ENCODE results near the gene BICD2. TPM values are rescaled to one million over a fixed set of nuclear protein-coding genes. Genes with fewer than 3 reads are reported as not detected.

BICD2 gene
- total RNA-seq, 1 experiment from 2014 or later = 40.6 TPM

GRCh38 chr9:92680166-92681119 lies 84.2 kb downstream of the BICD2 start:
- no peak overlapping the region for H3K4me3 ChIP-seq
- no peaks in the 10 kb centered on the region for H3K4me1 ChIP-seq (replicated peaks; ENCODE audit: insufficient read depth)
- H3K27me3 ChIP-seq (ENCODE audit: insufficient read depth, low read depth) = no peaks in the 10 kb centered on the region
- intact Hi-C loops (cut with micrococcal nuclease; ENCODE audit: unreplicated experiment) = loop anchor here (1.0 kb wide), 1 partner anchor 9 kb away; no protein-coding TSS in a partner anchor
- H2AFZ ChIP-seq = no peak overlapping the region
- H3K9me2 ChIP-seq (ENCODE audit: insufficient read depth) = no peaks in the 10 kb centered on the region
- no peaks in the 10 kb centered on the region for H3K9me3 ChIP-seq (ENCODE audit: insufficient read depth, low read depth)
- DNase-seq = peak; percentile 30 to 37
- H3K36me3 ChIP-seq (ENCODE audit: low read depth) = no peaks in the 10 kb centered on the region
- H3K79me2 ChIP-seq (ENCODE audit: low read depth) = no peaks in the 10 kb centered on the region
- H4K20me1 ChIP-seq (ENCODE audit: insufficient read depth) = no peaks in the 10 kb centered on the region
- H3K4me2 ChIP-seq = no peak overlapping the region
- H3K27ac ChIP-seq = no peak overlapping the region
- CTCF ChIA-PET = interaction anchor here (0.5 kb wide), 1 partner anchor 11 kb away, joined by 3 read pairs; the partner anchor contains the start of gene IPPK
- POLR2A ChIA-PET (ENCODE audit: unreplicated experiment) = no interaction called here
- no peaks in the 10 kb centered on the region for H3F3A ChIP-seq (ENCODE audit: insufficient read depth, low read depth)
- TF ChIP-seq CTCF (conservative IDR thresholded peaks at IDR 0.05) = no peak
- TF ChIP-seq EZH2 (IDR thresholded peaks at IDR 0.05; ENCODE audit: low read depth) = no peak
- no TSS peak for BruUV-seq (replicated peaks)

GRCh38 chr9:92679413-92680165 lies 85.0 kb downstream of the BICD2 start:
- CTCF ChIA-PET = interaction anchor here (0.5 kb wide), 1 partner anchor 10 kb away, joined by 3 read pairs; the partner anchor contains the start of gene IPPK
- H3K9me3 ChIP-seq (ENCODE audit: insufficient read depth, low read depth) = no peaks in the 10 kb centered on the region
- no TSS peak for BruUV-seq (replicated peaks)
- no peaks in the 10 kb centered on the region for H3K36me3 ChIP-seq (ENCODE audit: low read depth)
- H2AFZ ChIP-seq = no peak overlapping the region
- TF ChIP-seq EZH2 (IDR thresholded peaks at IDR 0.05; ENCODE audit: low read depth) (no peak), CTCF (conservative IDR thresholded peaks at IDR 0.05) (no peak)
- H3F3A ChIP-seq (ENCODE audit: insufficient read depth, low read depth) = no peaks in the 10 kb centered on the region
- intact Hi-C loops (cut with micrococcal nuclease; ENCODE audit: unreplicated experiment) = loop anchor here (1.0 kb wide), 1 partner anchor 8 kb away; no protein-coding TSS in a partner anchor
- no peaks in the 10 kb centered on the region for H3K4me1 ChIP-seq (replicated peaks; ENCODE audit: insufficient read depth)
- no peaks in the 10 kb centered on the region for H4K20me1 ChIP-seq (ENCODE audit: insufficient read depth)
- H3K79me2 ChIP-seq (ENCODE audit: low read depth) = no peaks in the 10 kb centered on the region
- no peak overlapping the region for H3K4me3 ChIP-seq
- POLR2A ChIA-PET (ENCODE audit: unreplicated experiment) = no interaction called here
- no peak overlapping the region for H3K27ac ChIP-seq
- no peaks in the 10 kb centered on the region for H3K9me2 ChIP-seq (ENCODE audit: insufficient read depth)
- DNase-seq = no peak
- no peak overlapping the region for H3K4me2 ChIP-seq
- H3K27me3 ChIP-seq (ENCODE audit: insufficient read depth, low read depth) = no peaks in the 10 kb centered on the region

GRCh38 chr9:92671323-92671722 lies 93.3 kb downstream of the BICD2 start:
- Histone ChIP-seq H3K9me3 (ENCODE audit: insufficient read depth, low read depth) (no peaks in the 10 kb centered on the region), H3K79me2 (ENCODE audit: low read depth) (peaks cover 56% of the 10 kb centered on the region), H3K36me3 (ENCODE audit: low read depth) (0 out of 2 replicates have a peak, but pooled peaks cover 11% of the 10 kb centered on the region), H3F3A (ENCODE audit: insufficient read depth, low read depth) (peaks cover 21% of the 10 kb centered on the region), H2AFZ (peak overlapping the region; percentile 56; the same call in 1 of the 2 replicates), H4K20me1 (ENCODE audit: insufficient read depth) (peaks cover 14% of the 10 kb centered on the region), H3K4me2 (peak overlapping the region; percentile 85), H3K27ac (peak overlapping the region; percentile 95), H3K27me3 (ENCODE audit: insufficient read depth, low read depth) (no peaks in the 10 kb centered on the region), H3K4me3 (peak overlapping the region; percentile 95), H3K9me2 (ENCODE audit: insufficient read depth) (no peaks in the 10 kb centered on the region), H3K4me1 (replicated peaks; ENCODE audit: insufficient read depth) (peaks cover 19% of the 10 kb centered on the region; the same call in 1 of the 2 replicates)
- TF ChIP-seq EZH2 (IDR thresholded peaks at IDR 0.05; ENCODE audit: low read depth) = no peak
- TF ChIP-seq CTCF (conservative IDR thresholded peaks at IDR 0.05) = no peak
- intact Hi-C loops (cut with micrococcal nuclease; ENCODE audit: unreplicated experiment) = loop anchor here (1.0 to 2.0 kb wide), 4 partner anchors 9 to 519 kb away; no protein-coding TSS in a partner anchor
- ChIA-PET POLR2A (ENCODE audit: unreplicated experiment) (interaction anchor here (0.5 to 0.6 kb wide), 6 partner anchors 33 to 1842 kb away, joined by 3 to 4 read pairs (median 3); no protein-coding TSS in a partner anchor), CTCF (interaction anchor here (0.5 to 0.6 kb wide), 3 partner anchors 15 to 474 kb away, joined by 3 to 4 read pairs (median 3); no protein-coding TSS in a partner anchor)
- peak; percentile 88 to 94 for DNase-seq
- no TSS peak for BruUV-seq (replicated peaks)

Measured in PC-9 (cell line).